SJSA1 (cell line): Measurements from ENCODE around the gene SHISAL2B. TPM values are rescaled to one million over a fixed set of nuclear protein-coding genes. Genes with fewer than 3 reads are reported as not detected.

Experiments used
- total RNA-seq: library from RNA; depleted of rRNA; stranded (reverse); fragments of >200 nt; shearing (Covaris generic); gene quantifications from 2 replicates; pipeline ENCODE4 v1.2.3, GENCODE V29; 2014; rRNA removed

The SHISAL2B gene
- total RNA-seq, 1 experiment from 2014 or later = not detected

Other genes with a start within 250 kb of the SHISAL2B start
- gene RGS7BP, start 184.5 kb upstream of the SHISAL2B start, total RNA-seq = 0.03 TPM in 1 of 2 replicates, not detected in the other
- gene SREK1IP1, start 78.2 kb downstream of the SHISAL2B start, total RNA-seq = 7.4 and 9.2 TPM in 2 replicates
- 15.7 and 27.7 TPM in 2 replicates for gene CWC27, start 78.4 kb downstream of the SHISAL2B start, total RNA-seq